ENCODE results near the gene DCAF8L2.

GRCh38 chrX:27599928-27600327, 9.8 kb downstream of the DCAF8L2 start:
- TF ChIP-seq POLR2A (IDR thresholded peaks at IDR 0.05; ENCODE audit: low read depth, low read length) (no peak), POLR2AphosphoS5 (IDR thresholded peaks at IDR 0.05; ENCODE audit: low read depth, low read length) (no peak), TAF1 (IDR thresholded peaks at IDR 0.05; ENCODE audit: borderline replicate concordance, low read depth, low read length) (no peak)

Data from GM12892 (cell line).